A673 (cell line): ENCODE results near the gene DNTT. TPM values are rescaled to one million over a fixed set of nuclear protein-coding genes. Genes with fewer than 3 reads are reported as not detected.

Experiments
- BruUV-seq: library from RNA; stranded (reverse); fragments of 400-500 nt; replicated peaks from 2 replicates; lab custom pipeline; 2021; lab: Mats Ljungman, UMichigan
- CTCF ChIA-PET: fragments of 300-600 bp; sonication (Branson Sonifier 250); formaldehyde crosslinking; loops from one replicate; lab custom pipeline; 2022; ENCODE audit warnings: antibody characterized with exemption; lab: Charles Lee
- POLR2A ChIA-PET: fragments of 300-600 bp; sonication (Branson Sonifier 250); formaldehyde crosslinking; loops from one replicate; lab custom pipeline; 2022; ENCODE audit warnings: antibody characterized with exemption; ENCODE audit not compliant: low non-redundant PET; lab: Charles Lee
- DNase-seq: peaks from one replicate; pipeline ENCODE4 v3.0.0-alpha.2; 2015; ENCODE audit warnings: low spot score
- H3K27ac ChIP-seq: fragments of 200-600 bp; sonication (generic); 2 replicates; pipeline ENCODE4 v1.5.1; 2016; ENCODE audit warnings: mixed run types, low read depth, mild to moderate bottlenecking, mixed read lengths, antibody characterized with exemption, low read length; ENCODE audit not compliant: poor library complexity, severe bottlenecking
- H3K27me3 ChIP-seq: fragments of 200-600 bp; sonication (generic); replicated peaks from 2 replicates; pipeline ENCODE4 v1.6.1; 2017; ENCODE audit warnings: mixed run types, low read depth, mild to moderate bottlenecking, mixed read lengths, antibody characterized with exemption, low read length; ENCODE audit not compliant: insufficient read depth, poor library complexity
- H3K36me3 ChIP-seq: fragments of 200-600 bp; sonication (generic); 2 replicates; pipeline ENCODE4 v1.6.1; 2016; ENCODE audit warnings: mixed run types, mild to moderate bottlenecking, mixed read lengths, antibody characterized with exemption, low read length; ENCODE audit not compliant: insufficient read depth, poor library complexity, severe bottlenecking
- H3K4me1 ChIP-seq: fragments of 200-600 bp; sonication (generic); 2 replicates; pipeline ENCODE4 v1.6.1; 2017; ENCODE audit warnings: mixed run types, mild to moderate bottlenecking, mixed read lengths, antibody characterized with exemption, low read length; ENCODE audit not compliant: insufficient read depth, poor library complexity, severe bottlenecking
- H3K4me3 ChIP-seq: fragments of 200-600 bp; sonication (generic); 2 replicates; pipeline ENCODE4 v1.5.1; 2016; ENCODE audit warnings: low read depth, mixed run types, mild to moderate bottlenecking, mixed read lengths, low read length; ENCODE audit not compliant: poor library complexity, severe bottlenecking
- H3K9me3 ChIP-seq: fragments of 200-600 bp; sonication (generic); 2 replicates; pipeline ENCODE4 v1.6.1; 2016; ENCODE audit warnings: mixed run types, low read depth, mild to moderate bottlenecking, mixed read lengths, antibody characterized with exemption, low read length; ENCODE audit not compliant: poor library complexity, severe bottlenecking
- CTCF ChIP-seq: fragments of 300-800, 200-600 bp; sonication (generic); conservative IDR thresholded peaks from 2 replicates; pipeline ENCODE4 v1.5.1; 2017; ENCODE audit warnings: low read depth, mild to moderate bottlenecking, antibody characterized with exemption, low read length, moderate library complexity, mixed read lengths
- EZH2 ChIP-seq: fragments of 200-600 bp; sonication (generic); IDR thresholded peaks from 2 replicates; pipeline ENCODE4 v1.6.1; 2017; ENCODE audit warnings: borderline replicate concordance, low read depth, mild to moderate bottlenecking, mixed read lengths, antibody characterized with exemption, low read length; ENCODE audit not compliant: poor library complexity, severe bottlenecking
- intact Hi-C: fragments of 100-400 bp; cut with micrococcal nuclease; formaldehyde crosslinking; loops from one replicate; pipeline ENCODE4 v1.10.0; 2022; ENCODE audit not compliant: unreplicated experiment
- total RNA-seq: library from RNA; stranded (reverse); gene quantifications from 2 replicates; pipeline ENCODE4 v1.2.3, GENCODE V29; 2021

The DNTT gene
- total RNA-seq, 1 experiment from 2014 or later, result not detected

DNA sequence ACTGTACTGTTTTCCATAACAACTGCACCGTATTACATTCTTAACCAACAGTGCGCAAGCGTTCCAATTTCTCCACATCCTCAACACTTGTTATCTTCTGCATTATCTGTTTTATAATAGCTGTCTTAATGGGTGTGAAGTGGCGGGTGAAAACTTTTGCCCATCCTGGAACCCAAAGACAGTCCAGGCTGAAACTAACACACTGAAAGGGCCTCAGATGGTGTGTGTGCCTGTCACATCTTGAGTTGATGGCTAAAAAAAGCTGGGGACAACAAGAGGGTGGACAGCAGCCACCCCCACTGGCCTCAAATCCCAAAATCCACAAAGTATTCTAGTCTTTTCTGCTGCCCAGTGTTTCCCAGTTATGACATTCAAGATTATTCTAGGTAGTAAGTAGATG lies 35.1 kb downstream of the DNTT start:
- Histone ChIP-seq H3K4me1 (no peaks in the 10 kb centered on the region), H3K27ac (no peak overlapping the region), H3K27me3 (peaks cover under 1% of the 10 kb centered on the region), H3K9me3 (no peaks in the 10 kb centered on the region), H3K4me3 (no peak overlapping the region), H3K36me3 (no peaks in the 10 kb centered on the region)
- TF ChIP-seq EZH2 (no peak), CTCF (no peak)
- no TSS peak for BruUV-seq
- intact Hi-C loops, result no loop called here
- ChIA-PET CTCF (interaction anchor here (1.2 kb wide), 1 partner anchor 110 kb away, joined by 6 read pairs; no protein-coding TSS in a partner anchor), POLR2A (no interaction called here)
- DNase-seq, result no peak

- Histone ChIP-seq H3K27ac (no peak overlapping the region), H3K36me3 (no peaks in the 10 kb centered on the region), H3K4me1 (no peaks in the 10 kb centered on the region), H3K27me3 (no peaks in the 10 kb centered on the region), H3K9me3 (no peaks in the 10 kb centered on the region), H3K4me3 (no peak overlapping the region)
- CTCF ChIA-PET, result interaction anchor here (0.6 to 1.2 kb wide), 2 partner anchors 110 to 111 kb away, joined by 5 to 6 read pairs; no protein-coding TSS in a partner anchor
- peak; percentile 74 for DNase-seq
- POLR2A ChIA-PET, result no interaction called here
- intact Hi-C loops, result loop anchor here (1.0 kb wide), 1 partner anchor 323 kb away; no protein-coding TSS in a partner anchor
- TF ChIP-seq CTCF (peak; percentile 89), EZH2 (no peak)
- BruUV-seq, result no TSS peak
These were observed 36.0 kb downstream of the DNTT start for GRCh38 chr10:96339956-96340904.

DNA sequence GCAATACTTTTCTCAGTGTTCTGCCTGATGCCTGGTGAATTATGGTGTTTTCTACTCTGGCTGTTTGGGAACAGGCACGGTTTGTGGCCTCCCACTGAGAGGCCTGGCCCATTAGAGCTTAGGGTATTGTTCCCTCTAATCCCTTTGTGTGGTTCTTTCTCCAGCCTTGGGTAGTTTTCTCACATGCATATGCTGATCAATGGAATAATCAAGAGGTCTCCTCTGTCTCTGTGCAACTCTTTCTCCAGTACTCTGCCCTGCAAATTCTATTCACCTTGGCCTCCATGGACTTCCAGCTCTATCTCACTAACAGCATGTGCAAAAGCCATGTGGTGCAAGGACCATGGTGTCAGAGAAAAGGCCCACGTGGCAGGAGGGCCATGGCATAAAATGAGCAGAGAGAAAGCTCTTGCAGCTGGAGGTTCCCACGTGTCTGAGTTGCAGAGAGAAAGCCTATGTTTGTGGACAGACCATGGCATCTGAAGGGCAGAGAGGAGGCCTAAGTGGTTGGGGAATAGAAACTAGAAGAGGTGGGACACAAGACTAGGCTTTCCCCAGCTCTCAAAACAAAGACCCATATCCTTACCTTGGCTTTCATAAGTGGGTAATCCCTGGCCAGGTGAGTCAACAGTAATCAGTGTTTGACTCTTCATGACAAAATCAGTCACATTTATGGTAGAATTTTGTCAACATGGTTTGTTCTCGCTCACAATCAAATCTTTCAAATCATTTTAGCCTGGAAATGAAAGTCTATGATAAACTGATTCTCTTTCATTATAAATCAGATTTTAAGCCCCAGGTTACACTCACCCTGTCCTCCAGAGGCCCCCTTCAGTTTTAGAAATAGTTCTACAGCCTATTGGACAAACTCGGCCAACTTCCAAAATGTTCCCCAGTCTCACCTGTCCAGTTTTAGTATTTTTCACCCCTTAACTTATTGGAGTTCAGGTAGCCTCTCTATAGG lies 37.3 kb downstream of the DNTT start:
- no peaks in the 10 kb centered on the region for H3K36me3 ChIP-seq
- H3K4me1 ChIP-seq, result no peaks in the 10 kb centered on the region
- H3K27ac ChIP-seq, result no peak overlapping the region
- intact Hi-C loops, result no loop called here
- no peak for TF ChIP-seq EZH2
- TF ChIP-seq CTCF, result no peak
- POLR2A ChIA-PET, result no interaction called here
- peaks cover 5% of the 10 kb centered on the region for H3K9me3 ChIP-seq
- BruUV-seq, result no TSS peak
- H3K27me3 ChIP-seq, result no peaks in the 10 kb centered on the region
- no peak overlapping the region for H3K4me3 ChIP-seq
- DNase-seq, result peak; percentile 31
- CTCF ChIA-PET, result interaction anchor here (0.6 kb wide), 1 partner anchor 112 kb away, joined by 5 read pairs; no protein-coding TSS in a partner anchor
